Upper lobe of left lung (tissue), 6 donors: ENCODE data around the gene HEATR1. TPM values are rescaled to one million over a fixed set of nuclear protein-coding genes. Genes with fewer than 3 reads are reported as not detected.

Experiments used
- ATAC-seq, 2 donors: fragments of 200-7000 bp; cut with Tn5 transposase; one replicate each; pipeline ENCODE4 v1.9.1; 2022; ENCODE audit warnings: mild to moderate bottlenecking in 2 of 2, moderate library complexity in 2 of 2; ENCODE audit not compliant: low FRiP score in 2 of 2
- DNase-seq, 2 donors: peaks; one replicate each; pipeline ENCODE4 v3.0.0-alpha.2; 2019 to 2020
- H3K27ac ChIP-seq, 4 donors: fragments of 200-600 bp; sonication (generic); one replicate each; pipeline ENCODE4 v1.5.1; 2016 to 2019
- H3K27me3 ChIP-seq, 4 donors: fragments of 200-600 bp; sonication (generic); one replicate each; pipeline ENCODE4 v1.5.1; 2017 to 2019
- H3K36me3 ChIP-seq, 4 donors: fragments of 200-600 bp; sonication (generic); one replicate each; pipeline ENCODE4 v1.5.1; 2016 to 2019
- H3K4me1 ChIP-seq, 4 donors: fragments of 200-600 bp; sonication (generic); one replicate each; pipeline ENCODE4 v1.5.1; 2018 to 2019
- H3K4me3 ChIP-seq, 4 donors: fragments of 200-600 bp; sonication (generic); one replicate each; pipeline ENCODE4 v1.5.1; 2017 to 2019; ENCODE audit warnings: mild to moderate bottlenecking in 2 of 4, moderate library complexity in 1 of 4
- H3K9me3 ChIP-seq, 4 donors: fragments of 200-600 bp; sonication (generic); one replicate each; pipeline ENCODE4 v1.5.1; 2018 to 2019
- EP300 ChIP-seq, 4 donors: sonication (generic); formaldehyde crosslinking; IDR thresholded peaks; one replicate each; pipeline ENCODE4 v1.5.1; 2017; ENCODE audit warnings: antibody characterized with exemption in 4 of 4, control low read depth in 2 of 4
- POLR2A ChIP-seq, 4 donors: fragments of 450-650 bp; IDR thresholded peaks; one replicate each; pipeline ENCODE4 v1.5.1; 2016 to 2017; ENCODE audit warnings: antibody characterized with exemption in 4 of 4, mild to moderate bottlenecking in 2 of 4
- POLR2AphosphoS5 ChIP-seq, 2 donors: sonication (generic); formaldehyde crosslinking; IDR thresholded peaks; one replicate each; pipeline ENCODE4 v1.5.1; 2017; ENCODE audit warnings: antibody characterized with exemption in 2 of 2
- WGBS, 2 donors: methylation state at CpG; one replicate each; pipeline ENCODE4 v1.1.5; 2017 to 2018; 5-methylcytosine and 5-hydroxymethylcytosine counted together
- total RNA-seq, 6 donors: library from RNA; depleted of rRNA in 4 of 6; stranded (reverse); fragments of >200 nt in 4 of 6; gene quantifications; one replicate each; pipeline versions ENCODE4 v1.1.0 to v1.2.1, GENCODE V29; 2016 to 2021
- TF ChIP-seq, protein P1 (sequence below), 6 experiments: fragments of 450-650 bp in 4 of 6; fragments of 200-600 bp in 2 of 6; sonication (generic) in 2 of 6; IDR thresholded peaks; one replicate each; pipeline ENCODE4 v1.5.1; 2016 to 2019; ENCODE audit warnings: antibody characterized with exemption in 6 of 6
- donor health status: DM: no; HTN: no; CAD: no; lungs with moderate emphysema.
- donor health status: DM: no; HTN: yes; CAD: no; lungs with severe emphysema.

HEATR1 gene, protein sequence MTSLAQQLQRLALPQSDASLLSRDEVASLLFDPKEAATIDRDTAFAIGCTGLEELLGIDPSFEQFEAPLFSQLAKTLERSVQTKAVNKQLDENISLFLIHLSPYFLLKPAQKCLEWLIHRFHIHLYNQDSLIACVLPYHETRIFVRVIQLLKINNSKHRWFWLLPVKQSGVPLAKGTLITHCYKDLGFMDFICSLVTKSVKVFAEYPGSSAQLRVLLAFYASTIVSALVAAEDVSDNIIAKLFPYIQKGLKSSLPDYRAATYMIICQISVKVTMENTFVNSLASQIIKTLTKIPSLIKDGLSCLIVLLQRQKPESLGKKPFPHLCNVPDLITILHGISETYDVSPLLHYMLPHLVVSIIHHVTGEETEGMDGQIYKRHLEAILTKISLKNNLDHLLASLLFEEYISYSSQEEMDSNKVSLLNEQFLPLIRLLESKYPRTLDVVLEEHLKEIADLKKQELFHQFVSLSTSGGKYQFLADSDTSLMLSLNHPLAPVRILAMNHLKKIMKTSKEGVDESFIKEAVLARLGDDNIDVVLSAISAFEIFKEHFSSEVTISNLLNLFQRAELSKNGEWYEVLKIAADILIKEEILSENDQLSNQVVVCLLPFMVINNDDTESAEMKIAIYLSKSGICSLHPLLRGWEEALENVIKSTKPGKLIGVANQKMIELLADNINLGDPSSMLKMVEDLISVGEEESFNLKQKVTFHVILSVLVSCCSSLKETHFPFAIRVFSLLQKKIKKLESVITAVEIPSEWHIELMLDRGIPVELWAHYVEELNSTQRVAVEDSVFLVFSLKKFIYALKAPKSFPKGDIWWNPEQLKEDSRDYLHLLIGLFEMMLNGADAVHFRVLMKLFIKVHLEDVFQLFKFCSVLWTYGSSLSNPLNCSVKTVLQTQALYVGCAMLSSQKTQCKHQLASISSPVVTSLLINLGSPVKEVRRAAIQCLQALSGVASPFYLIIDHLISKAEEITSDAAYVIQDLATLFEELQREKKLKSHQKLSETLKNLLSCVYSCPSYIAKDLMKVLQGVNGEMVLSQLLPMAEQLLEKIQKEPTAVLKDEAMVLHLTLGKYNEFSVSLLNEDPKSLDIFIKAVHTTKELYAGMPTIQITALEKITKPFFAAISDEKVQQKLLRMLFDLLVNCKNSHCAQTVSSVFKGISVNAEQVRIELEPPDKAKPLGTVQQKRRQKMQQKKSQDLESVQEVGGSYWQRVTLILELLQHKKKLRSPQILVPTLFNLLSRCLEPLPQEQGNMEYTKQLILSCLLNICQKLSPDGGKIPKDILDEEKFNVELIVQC (N-terminal part only)
- 10 to 100 TPM in 5 of 6 donors, 1 to 10 TPM in 1; 9.0 to 27.5 (median 18.5) TPM for total RNA-seq

DNA sequence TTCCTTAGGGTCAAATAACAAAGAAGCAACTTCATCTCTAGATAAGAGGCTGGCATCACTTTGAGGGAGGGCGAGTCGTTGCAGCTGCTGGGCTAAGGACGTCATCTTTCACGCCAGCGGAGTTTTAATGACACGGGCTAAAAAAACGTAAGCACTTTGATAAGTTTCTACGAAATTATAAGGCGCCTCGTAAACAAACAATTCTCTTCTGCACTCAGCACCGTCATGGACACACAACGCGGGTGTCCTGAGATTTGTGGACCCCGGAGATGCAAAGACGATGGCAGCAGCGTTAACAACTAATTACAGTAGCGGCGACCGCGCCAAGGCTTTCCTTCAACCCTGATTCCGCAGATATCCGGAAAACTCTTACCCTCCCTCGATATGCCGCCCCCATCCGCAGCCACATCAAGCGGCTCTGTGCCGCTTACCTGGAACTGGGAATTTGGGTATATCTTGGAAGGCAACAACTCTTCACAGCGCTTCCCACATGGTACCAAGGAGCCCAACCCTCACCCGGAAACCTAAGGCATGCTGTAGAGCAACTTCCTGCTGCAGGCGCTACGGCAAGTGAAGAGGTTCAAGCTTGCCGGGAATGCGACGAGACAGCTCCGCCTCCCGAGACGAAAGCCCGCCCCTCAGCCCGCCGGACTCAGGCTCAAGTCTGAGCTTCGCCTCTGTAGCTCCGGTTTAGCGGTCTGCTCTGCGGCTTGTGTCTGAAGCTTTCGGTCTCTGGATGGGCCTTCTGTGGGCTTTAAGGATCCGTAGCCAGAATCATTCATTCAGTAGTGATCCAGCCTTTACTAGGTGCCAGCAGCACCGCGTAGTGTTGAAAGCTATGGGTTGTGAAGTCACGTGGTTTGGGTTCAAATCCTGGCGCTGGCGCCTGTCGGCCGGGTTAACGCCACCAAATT lies at the start of gene HEATR1:
Gene HEATR1 (minus strand): TSS at position 526 of the 914 bp plus-strand sequence. CDS start 421 bp downstream, at position 105.
- ATAC-seq (peak; percentile 99 to 100), DNase-seq (peak; percentile 94 to 95)
- WGBS, 2 donors: 0% methylated on average over 28 to 54 of the region's 54 CpGs
- H3K36me3 ChIP-seq: peaks cover 0 to 24% (median 0%) of the 10 kb centered on the region in 4 donors
- peak within 1 kb of the TSS; percentile 76 to 88 (median 84) for H3K4me3 ChIP-seq
- peak within 1 kb of the TSS; percentile 72 to 87 (median 78) for H3K27ac ChIP-seq
- H3K9me3 ChIP-seq: no peaks in the 10 kb centered on the region
- no peaks in the 10 kb centered on the region for H3K27me3 ChIP-seq
- TF ChIP-seq, protein P1, sequence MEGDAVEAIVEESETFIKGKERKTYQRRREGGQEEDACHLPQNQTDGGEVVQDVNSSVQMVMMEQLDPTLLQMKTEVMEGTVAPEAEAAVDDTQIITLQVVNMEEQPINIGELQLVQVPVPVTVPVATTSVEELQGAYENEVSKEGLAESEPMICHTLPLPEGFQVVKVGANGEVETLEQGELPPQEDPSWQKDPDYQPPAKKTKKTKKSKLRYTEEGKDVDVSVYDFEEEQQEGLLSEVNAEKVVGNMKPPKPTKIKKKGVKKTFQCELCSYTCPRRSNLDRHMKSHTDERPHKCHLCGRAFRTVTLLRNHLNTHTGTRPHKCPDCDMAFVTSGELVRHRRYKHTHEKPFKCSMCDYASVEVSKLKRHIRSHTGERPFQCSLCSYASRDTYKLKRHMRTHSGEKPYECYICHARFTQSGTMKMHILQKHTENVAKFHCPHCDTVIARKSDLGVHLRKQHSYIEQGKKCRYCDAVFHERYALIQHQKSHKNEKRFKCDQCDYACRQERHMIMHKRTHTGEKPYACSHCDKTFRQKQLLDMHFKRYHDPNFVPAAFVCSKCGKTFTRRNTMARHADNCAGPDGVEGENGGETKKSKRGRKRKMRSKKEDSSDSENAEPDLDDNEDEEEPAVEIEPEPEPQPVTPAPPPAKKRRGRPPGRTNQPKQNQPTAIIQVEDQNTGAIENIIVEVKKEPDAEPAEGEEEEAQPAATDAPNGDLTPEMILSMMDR (IDR thresholded peaks at IDR 0.05): no peak
- TF ChIP-seq EP300 (IDR thresholded peaks at IDR 0.05) (peak in 1 of 4 donors; percentile 92), POLR2AphosphoS5 (IDR thresholded peaks at IDR 0.05) (peak; percentile 92 to 97), POLR2A (IDR thresholded peaks at IDR 0.05) (peak in 2 of 4 donors; percentile 10 to 50)
- H3K4me1 ChIP-seq: peaks cover 0 to 11% (median 11%) of the 10 kb centered on the region in 4 donors

- Histone ChIP-seq H3K4me1 (no peaks in the 10 kb centered on the region), H3K27me3 (no peaks in the 10 kb centered on the region), H3K36me3 (no peaks in the 10 kb centered on the region), H3K27ac (no peak overlapping the region), H3K9me3 (no peaks in the 10 kb centered on the region), H3K4me3 (no peak overlapping the region)
- no peak for TF ChIP-seq EP300 (IDR thresholded peaks at IDR 0.05)
- TF ChIP-seq, protein P1 (IDR thresholded peaks at IDR 0.05): no peak
- TF ChIP-seq POLR2A (IDR thresholded peaks at IDR 0.05): no peak
- TF ChIP-seq POLR2AphosphoS5 (IDR thresholded peaks at IDR 0.05): no peak
- ATAC-seq (no peak), DNase-seq (no peak)
- WGBS, 2 donors: 81 to 86% methylated on average over 5 of the region's 5 CpGs
These were observed 40.8 kb upstream of the HEATR1 start for GRCh38 chr1:236645016-236645680.

DNA sequence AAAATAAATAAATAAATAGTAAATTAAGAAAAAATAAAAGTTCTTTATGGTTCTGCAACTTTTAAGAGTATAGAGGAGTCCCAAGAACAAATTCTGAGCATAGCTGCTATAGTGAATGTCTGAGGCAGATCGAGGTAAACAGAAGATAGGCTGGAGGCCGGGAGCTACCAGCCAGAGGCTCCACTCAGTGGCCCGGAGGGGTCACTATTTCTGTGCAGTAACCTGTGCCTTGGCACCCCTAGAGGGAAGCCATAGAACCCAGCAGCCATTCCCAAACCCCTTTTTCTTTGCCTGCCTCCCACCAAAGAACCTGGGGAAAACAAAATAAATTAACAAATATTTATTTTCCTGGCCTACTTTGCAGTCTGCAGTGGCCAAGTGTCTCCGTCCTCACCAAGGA lies 38.4 kb upstream of the HEATR1 start:
- TF ChIP-seq EP300 (IDR thresholded peaks at IDR 0.05) (no peak), POLR2A (IDR thresholded peaks at IDR 0.05) (no peak), POLR2AphosphoS5 (IDR thresholded peaks at IDR 0.05) (no peak)
- TF ChIP-seq, protein P1 (IDR thresholded peaks at IDR 0.05): no peak
- no peaks in the 10 kb centered on the region for H3K4me1 ChIP-seq
- H3K27me3 ChIP-seq: no peaks in the 10 kb centered on the region
- no peak for DNase-seq
- WGBS, 2 donors: 78 to 90% methylated on average over 4 of the region's 4 CpGs
- no peak overlapping the region for H3K4me3 ChIP-seq
- no peak for ATAC-seq
- H3K36me3 ChIP-seq: no peaks in the 10 kb centered on the region
- no peaks in the 10 kb centered on the region for H3K9me3 ChIP-seq
- H3K27ac ChIP-seq: no peak overlapping the region
